HG02938 (cell line): ENCODE data around the gene ERC1.
A peak's percentile ranks its signal among the peaks of the same experiment; 100 is the strongest.
"Not testable (repeated sequence)": the region's sequence is repeated elsewhere in the genome, so short reads cannot be mapped to it uniquely, and the experiment has no call there.

ENCODE experiments used
- ATAC-seq: cut with Tn5 transposase; IDR thresholded peaks from one replicate; pipeline ENCODE4 v1.9.1; 2021; ENCODE audit warnings: mild to moderate bottlenecking, moderate library complexity; ENCODE audit not compliant: unreplicated experiment

Gene ERC1

DNA sequence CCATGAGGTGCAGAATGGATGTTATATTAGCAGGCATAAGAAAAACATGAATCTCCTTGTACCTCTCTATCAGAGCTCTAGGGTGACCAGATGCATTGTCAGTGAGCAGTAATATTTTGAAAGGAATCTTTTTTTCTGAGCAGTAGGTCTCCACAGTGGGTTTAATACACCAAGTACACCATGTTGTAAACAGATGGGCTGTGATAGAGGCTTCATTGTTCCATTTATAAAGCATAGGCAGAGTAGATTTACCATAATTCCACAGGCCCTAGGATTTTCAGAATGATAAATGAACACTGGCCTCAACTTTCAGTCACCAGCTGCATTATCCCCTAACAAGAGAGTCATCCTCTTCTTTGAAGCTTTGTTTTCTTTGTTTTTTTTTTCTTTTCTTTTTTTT, 185.2 kb downstream of the ERC1 start:
- no peak for ATAC-seq

DNA sequence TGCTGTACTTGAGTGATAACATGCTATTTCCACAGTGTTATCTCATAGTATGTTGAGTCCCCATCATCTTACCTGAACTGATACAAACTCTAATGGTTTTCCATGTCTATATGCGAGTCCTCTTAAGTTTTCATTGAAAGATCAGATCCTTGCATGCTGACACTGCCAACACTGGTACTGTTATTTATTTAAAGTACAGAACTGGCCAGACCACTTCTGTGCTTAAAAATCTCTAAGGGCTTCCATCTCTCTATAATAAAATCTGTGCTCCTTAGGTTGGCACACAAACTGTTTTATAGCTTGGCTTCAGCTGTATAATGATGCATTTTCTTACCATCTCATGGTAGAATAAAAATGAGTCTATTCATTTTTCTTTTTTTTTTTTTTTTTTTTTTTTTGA, 188.1 kb downstream of the ERC1 start:
- no peak for ATAC-seq

DNA sequence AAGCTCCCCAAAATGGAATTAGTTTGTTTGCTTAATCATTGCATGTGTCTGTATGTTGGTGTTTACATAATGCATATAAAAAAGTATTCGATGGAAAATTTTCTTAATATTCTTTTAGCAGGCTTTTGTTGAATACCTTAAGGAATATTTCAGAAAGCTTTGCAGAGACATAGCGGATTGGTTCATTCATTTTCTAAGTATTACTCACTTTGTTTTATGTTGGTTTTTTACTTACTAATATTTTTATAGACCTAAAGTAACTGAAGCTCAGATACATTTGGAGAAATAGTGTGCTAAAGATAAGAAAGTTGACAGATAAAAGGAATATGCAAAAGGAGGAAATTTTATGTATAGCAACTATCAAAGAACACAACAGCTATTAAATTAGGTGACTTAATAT, 191.0 kb downstream of the ERC1 start:
- no peak for ATAC-seq

DNA sequence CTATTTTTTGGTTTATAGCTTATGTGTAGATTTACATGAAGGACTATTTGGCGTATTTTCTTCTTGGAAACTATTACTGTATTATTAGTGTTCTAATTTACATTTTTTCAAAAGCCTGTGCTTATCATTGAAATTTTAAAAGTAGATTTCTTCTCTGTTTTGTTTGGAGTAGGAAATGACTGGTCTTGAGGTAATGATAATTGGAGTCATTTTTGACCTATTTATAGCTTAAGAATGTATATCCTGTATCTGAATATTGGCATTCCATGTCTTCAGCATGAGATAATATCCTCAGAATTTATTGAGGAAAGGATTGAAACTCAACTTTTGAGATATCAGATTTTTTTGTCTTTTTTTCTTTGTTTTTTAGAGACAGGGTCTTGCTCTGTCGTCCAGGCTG, 193.4 kb downstream of the ERC1 start:
- no peak for ATAC-seq

DNA sequence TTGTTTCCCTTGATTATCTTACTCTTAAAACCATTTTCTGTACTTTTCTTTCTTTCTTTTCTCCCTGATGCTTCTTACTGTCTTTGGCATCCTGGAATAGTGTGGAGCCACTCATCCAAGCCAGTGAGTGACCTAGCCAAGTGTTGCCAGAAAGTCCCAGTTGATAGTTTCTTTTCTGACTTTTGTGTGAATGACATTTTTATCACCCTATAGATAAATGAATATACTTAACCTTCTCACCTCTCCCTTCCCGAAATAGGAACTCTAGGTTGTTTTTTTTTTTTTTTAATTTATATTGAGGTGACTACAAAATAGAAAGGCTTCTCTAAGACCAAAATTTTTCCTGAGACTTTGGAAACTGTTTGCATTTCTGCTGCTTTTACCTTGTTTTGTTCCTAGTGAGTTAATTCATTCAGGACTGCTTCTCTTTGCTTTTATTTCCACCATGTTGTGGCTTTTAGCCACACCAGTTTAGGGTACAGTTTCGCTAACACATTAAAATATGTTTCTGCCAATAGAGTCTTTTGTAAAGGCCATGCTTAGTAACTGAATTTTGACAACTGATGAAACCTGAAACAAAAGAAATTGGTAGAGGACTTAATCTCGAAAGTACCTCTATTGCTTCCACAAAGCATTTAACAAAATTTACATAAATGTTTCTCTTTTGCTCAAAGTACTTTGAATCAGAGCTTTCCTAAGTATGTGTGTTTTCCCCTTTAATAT, 194.6 kb downstream of the ERC1 start:
- peak; percentile 59 for ATAC-seq

DNA sequence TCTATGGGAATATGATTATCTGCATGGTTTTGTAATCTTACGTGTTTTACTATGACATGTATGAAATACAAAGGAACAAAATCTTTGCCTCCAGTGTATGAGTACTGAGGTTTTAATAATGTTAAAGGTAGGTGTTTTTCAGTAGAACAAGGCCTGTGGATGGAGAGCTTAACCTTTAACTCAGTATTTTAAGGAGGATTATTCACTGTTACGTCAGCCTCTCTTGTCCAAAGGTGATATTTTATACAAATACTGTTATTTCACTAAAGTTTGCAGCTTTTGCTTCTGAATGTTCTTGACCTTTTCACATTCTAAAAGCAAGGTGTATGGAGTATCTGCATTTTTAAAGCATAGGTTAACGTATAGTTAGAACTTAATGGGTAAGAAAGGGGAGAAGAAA, 195.3 kb downstream of the ERC1 start:
- no peak for ATAC-seq

DNA sequence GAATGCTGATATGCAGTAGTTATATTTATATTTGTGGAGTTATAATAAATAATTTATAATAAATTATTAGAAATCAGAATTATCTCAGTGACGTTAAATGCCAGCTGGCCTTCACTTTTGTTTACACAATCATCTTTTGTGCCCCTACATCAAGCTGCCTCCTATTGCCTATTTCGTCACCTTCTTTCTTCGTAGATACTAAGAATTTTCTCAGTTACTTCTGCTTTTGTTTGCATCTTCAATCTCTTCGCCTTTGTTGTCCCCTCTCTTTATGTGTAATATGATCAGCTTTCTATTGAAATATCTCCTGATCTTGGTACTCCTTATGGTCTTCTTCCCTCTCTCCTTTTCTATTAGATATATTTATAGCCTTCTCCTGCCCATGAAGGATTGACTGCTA, 197.0 kb downstream of the ERC1 start:
- ATAC-seq: no peak

DNA sequence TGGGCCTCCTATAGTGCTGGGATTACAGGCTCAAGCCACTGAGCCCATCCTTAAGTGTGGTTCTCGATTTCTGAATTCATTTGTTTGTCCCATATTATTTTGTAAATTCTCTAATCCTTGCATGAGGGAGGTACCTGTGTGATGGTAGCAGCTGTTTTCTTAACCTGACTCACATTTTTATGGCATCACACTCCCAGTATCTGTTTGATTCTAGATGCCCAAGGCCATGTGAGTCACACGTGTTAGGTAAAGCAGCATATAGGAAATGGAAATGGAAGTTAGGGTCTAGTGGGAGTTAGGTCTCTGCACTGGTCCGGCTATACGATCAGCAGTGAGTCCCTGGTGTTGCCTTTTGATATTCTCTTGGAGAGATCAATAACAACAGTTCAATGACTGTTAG, 198.1 kb downstream of the ERC1 start:
- ATAC-seq: no peak

DNA sequence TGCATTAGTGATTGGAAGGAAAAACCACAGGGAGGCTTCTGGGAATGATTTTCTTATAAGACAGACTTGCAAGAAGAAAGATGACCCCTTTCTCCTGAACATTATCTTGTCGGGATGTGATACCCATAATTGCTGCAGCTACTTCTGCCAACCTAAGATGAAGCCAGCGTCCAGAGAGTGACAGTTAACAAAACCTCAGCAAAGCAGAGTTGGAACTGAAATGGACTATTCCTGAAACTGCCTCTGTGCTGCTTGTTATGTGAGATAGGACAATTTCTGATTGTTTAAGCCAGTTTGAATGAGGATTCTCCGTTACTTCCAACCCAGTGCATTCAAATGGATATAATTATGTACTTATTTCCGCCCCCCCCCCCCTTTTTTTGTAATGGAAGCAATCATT, 204.5 kb downstream of the ERC1 start:
- ATAC-seq: no peak

DNA sequence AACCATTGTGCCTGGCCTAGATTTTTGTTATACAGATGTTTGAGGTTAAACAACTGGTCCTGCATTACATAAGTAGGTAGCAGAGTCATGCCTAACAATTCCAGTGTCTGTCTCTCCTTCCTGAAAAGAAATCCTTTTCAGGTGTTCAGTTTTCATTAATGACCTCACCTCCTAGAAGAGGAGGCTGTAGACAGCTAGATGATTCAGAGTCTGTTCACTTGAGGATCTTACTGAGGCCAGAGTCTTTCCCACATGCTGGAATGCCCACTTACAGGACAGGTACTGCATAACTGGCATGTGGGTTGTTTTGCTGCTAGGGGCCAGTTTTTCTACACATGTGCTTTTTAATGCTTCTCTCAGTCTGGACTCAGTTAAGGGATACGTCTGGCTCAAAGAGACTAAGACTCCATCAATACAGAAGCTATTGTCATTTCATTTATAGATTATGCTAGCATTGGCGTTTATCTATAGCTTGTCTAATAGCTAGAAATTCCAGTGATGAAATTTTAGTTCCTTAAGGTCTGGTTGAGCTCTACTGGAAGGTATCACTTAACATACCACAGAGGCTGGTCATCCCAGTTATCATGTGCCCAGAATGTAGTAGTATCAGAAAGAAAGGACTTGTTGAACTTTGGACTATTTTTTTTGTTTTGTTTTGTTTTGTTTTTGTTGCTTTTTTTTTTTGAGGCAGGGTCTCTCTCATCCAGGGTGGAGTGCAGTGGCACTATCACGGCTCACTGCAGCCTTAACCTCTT, 206.4 kb downstream of the ERC1 start:
- ATAC-seq: no peak

DNA sequence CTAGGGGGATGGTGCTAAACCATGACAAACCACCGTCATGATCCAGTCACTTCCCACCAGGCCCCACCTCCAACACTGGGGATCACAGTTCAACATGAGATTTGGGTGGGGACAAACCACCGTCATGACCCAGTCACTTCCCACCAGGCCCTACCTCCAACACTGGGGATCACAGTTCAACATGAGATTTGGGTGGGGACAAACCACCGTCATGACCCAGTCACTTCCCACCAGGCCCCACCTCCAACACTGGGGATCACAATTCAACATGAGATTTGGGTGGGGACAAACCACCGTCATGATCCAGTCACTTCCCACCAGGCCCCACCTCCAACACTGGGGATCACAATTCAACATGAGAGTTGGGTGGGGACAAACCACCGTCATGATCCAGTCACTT, 207.8 kb downstream of the ERC1 start:
- not testable (repeated sequence) for ATAC-seq

DNA sequence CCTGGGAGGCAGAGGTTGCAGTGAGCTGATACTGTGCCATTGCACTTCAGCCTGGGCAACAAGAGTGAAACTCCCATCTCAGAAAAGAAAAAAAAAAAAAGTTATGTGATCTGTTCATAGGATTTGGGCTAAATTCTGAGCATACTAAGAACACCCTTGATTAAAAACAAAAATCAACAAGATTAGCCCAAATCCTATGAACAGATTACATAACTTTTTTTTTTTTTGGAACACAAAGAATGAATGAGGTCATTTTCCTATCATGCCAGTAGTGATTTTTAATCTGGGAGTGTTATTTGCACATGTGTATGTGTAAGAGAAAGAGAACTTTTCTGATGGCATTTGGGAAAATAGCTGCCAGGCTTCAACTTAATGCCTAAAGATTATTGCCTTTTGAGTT, 208.7 kb downstream of the ERC1 start:
- no peak for ATAC-seq

DNA sequence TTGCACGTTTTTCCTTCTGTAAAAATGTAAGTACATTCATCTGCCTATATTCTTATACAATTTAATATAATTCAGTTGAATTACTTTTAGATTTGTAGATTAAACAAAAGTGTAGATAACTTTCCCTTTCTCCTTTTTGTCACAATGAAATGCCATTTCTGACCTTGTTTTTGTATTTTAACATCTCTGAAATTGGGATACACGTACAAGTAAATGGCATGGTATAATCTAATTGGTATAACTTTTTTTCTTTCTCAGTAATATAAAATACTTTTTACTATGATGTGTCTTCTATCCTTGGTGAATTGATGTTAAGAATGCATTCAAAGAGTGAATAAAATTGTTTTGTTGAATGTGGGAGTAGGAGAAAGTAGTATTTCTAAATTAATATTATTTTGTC, 210.0 kb downstream of the ERC1 start:
- ATAC-seq: no peak

DNA sequence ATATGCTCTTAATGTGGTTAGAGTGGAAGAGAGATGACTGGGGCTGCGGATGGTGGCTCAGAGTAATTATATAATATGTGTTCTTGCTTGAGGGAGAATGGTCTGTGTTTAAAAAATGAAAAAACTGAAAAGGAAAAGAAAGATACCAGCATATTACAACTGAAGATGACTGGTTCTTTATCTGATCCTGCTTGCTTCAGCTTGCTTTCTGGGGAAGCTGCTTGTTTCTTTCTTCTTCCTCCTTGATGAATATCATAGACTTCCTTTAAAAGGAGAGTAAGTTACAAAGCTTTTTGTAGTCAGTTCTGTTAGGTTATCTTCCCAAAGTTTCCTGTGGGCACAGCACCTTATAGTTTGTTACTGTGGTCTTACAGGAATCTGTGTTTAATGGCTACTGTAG, 210.9 kb downstream of the ERC1 start:
- ATAC-seq: no peak

DNA sequence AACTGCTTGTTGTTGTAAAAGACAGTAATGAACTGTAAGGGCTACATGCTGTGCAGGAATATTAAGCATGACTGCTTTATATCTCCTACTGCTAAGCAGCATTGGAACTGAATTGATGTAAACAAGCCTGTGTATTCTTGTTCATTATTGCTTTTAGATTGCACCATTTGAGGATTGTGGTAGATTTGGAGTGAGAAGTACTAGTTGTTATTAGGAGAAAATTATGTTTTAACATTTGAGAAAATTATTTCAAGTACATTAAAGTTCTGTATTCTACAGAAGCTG, 212.7 kb downstream of the ERC1 start:
- no peak for ATAC-seq

DNA sequence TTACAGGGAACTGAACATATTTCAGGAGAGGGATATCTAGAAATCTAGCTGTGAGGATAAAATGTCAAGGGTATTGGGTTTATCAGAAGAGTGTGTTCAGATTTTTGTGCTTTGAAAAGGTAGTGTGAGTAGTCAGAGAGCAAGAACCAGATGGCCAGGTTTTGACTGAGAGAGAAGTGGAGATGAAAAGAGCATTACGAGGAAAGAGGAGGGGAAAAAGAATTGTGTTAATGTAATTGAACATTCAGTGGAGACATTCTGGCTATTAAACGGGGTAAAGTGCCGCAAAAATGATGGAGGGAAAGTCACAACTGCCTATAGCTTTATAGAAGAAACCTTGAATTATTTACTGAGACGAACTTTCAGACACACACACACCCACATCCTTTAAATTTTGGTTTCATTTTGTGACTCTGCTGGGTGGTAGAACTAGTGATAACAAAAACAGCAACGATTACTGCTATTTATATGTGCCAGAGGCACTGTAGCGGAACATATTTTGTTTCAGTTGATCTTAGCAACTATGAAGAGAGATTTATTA, 213.6 kb downstream of the ERC1 start:
- peak; percentile 87 for ATAC-seq

DNA sequence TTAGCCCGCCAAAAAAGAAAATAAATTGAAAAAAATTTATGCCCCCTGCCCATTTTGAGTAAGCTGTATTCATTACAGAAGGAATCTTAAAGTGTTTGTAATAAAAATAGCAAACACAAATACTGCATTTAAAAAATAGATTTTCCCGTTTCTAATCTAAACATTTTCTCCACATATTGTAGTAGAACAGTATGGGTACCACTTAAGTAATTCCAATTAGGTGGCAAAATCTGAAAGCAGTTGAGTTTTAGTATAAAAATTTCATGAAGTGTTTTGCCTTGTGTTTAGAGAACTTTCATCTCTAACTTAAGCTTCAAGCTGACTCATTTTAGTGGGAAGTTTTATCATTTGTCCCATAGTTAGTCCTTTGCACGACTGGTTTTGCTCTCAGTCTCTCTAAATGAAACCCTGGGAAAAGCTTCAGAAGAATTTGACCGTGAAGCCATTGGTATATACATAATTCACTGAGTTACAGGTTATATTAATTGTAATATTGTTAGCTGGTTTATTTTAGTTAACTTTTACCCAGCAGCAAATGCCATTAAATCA, 214.6 kb downstream of the ERC1 start:
- ATAC-seq: no peak

DNA sequence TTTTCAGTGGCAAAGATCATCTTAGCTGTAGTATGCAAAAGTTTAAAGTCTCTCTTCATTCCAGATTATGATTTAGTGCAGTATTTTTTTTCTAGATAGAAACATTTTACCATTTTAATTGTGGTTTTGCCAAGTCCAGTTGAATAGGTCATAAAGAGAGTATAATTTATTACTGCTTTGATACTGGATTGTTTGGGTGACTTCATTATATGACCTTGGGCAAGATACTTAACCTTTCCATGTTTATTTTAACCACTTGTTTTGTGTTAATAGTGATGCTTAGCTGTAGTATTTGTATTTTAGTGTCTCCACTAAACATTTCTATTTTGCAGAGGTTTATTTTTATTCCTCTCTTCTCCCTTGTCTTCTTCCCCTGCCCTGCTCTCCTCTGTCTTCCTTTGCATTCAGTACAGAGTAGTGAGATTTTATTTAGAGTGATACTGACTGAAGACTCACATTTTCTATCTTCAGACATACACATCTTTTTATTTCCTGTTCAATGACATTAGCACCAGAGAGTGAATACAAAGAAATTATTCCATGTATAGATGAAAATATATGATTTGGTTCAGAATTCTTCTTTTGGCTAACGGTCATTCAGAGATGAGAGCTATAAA, 215.2 kb downstream of the ERC1 start:
- ATAC-seq: no peak

DNA sequence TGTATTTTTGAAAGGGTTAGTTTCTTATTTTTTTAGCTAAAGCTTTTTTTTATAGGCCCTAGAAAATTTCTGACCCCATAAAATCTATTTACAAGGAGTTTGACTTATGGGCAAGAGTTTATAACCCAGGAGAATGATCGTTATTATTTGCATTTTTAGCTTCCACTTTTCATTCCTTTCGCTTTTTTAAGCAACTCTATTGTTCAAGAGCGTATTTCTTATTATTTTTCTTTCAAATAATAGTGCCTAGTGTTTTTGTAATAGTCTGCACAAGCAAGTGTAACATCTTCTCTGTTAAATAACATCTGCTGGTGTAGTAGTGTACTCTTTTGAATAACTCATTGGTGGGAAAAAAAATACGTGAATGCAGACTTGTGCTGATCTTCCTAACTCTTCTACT, 216.3 kb downstream of the ERC1 start:
- no peak for ATAC-seq

DNA sequence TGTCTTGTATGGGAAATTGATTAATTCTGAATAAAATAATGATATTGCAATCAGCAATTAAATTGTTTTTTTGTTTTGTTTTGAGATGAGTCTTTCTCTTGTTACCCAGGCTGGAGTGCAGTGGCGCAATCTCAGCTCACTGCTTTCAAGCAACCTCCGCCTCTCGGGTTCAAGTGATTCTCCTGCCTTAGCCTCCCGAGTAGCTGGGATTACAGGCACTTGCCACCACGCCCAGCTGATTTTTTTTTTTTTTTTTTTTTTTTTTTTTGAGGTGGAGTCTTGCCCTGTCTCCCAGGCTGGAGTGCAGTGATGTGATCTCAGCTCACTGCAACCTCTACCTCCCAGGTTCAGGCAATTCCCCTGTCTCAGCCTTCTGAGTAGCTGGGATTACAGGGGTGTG, 217.7 kb downstream of the ERC1 start:
- ATAC-seq: not testable (repeated sequence)

DNA sequence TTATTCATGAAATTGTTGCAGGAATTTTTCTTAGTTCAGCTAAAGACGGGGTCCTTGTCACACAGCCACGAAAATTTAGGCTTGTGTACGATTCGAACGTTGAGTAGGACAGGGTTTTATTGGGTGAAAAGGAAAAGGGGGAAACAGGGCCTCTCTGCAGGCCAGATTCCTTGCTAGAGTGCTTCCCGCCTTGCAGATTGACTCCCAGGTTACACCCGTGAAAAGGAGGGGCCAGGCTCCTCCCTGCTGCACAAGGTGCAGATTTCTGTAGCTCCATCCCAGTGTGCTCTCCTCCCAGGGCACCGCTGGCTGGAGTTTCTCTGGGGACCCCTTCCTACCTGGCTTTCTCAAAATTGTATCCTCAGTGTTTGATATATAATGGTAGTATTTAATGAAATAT, 221.5 kb downstream of the ERC1 start:
- no peak for ATAC-seq

DNA sequence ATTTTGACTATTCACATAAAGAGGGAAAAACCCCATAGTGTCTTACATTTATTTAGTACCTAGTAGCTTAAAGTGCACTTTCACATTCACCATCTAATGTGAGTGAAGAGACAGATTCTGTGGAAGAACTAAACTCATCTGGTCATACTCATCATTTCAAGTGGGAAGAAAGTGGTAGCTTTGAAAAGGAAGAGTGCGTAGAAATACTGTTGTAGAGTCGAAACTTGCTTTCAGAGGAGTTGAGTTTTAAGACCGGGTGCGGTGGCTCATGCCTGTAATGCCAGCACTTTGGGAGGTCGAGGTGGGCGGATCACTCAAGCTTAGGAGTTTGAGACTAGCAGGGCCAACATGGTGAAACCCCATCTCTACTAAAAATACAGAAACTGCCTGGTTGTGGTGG, 222.2 kb downstream of the ERC1 start:
- ATAC-seq: no peak
